BJ (cell line): Measurements from ENCODE around the gene TAF6. TPM values are rescaled to one million over a fixed set of nuclear protein-coding genes. Genes with fewer than 3 reads are reported as not detected.
A peak's percentile ranks its signal among the peaks of the same experiment; 100 is the strongest.

Experiments used
- CTCF ChIA-PET: fragments of 350-600 bp; formaldehyde crosslinking; extraction: SDS; loops from one replicate; lab custom pipeline; 2021; ENCODE audit warnings: antibody characterized with exemption, inconsistent platforms; lab: Yijun Ruan, JAX
- POLR2A ChIA-PET: fragments of 300-600 bp; sonication (Branson Sonifier 250); formaldehyde crosslinking; extraction: SDS; loops from one replicate; lab custom pipeline; 2021; ENCODE audit warnings: antibody characterized with exemption; lab: Charles Lee
- DNase-seq: peaks from one replicate; pipeline ENCODE4 v3.0.0-alpha.2; 2011; ENCODE audit warnings: low read depth
- H3K27me3 ChIP-seq: 2 replicates; pipeline ENCODE4 v1.6.0; 2011; ENCODE audit warnings: low read length; ENCODE audit not compliant: control insufficient read depth, insufficient read depth
- H3K36me3 ChIP-seq: 2 replicates; pipeline ENCODE4 v1.5.1; 2011; ENCODE audit warnings: low read length; ENCODE audit not compliant: control insufficient read depth, insufficient read depth
- H3K4me3 ChIP-seq: 2 replicates; pipeline ENCODE4 v1.5.1; 2011; ENCODE audit warnings: low read depth, mild to moderate bottlenecking, control low read depth, low read length
- polyA plus RNA-seq: library from polyadenylated mRNA; depleted of rRNA; stranded (reverse); fragments of >200 nt; gene quantifications from 2 replicates; pipeline ENCODE4 v1.2.3, GENCODE V29; 2011
- TF ChIP-seq, protein P1 (sequence below): IDR thresholded peaks from 2 replicates; pipeline ENCODE4 v1.5.1; 2011; ENCODE audit warnings: low read depth, mild to moderate bottlenecking, control low read depth, inconsistent platforms, low read length, moderate library complexity; ENCODE audit not compliant: insufficient read depth

TAF6 gene
- polyA plus RNA-seq, 1 experiment = 39.5 TPM

DNA sequence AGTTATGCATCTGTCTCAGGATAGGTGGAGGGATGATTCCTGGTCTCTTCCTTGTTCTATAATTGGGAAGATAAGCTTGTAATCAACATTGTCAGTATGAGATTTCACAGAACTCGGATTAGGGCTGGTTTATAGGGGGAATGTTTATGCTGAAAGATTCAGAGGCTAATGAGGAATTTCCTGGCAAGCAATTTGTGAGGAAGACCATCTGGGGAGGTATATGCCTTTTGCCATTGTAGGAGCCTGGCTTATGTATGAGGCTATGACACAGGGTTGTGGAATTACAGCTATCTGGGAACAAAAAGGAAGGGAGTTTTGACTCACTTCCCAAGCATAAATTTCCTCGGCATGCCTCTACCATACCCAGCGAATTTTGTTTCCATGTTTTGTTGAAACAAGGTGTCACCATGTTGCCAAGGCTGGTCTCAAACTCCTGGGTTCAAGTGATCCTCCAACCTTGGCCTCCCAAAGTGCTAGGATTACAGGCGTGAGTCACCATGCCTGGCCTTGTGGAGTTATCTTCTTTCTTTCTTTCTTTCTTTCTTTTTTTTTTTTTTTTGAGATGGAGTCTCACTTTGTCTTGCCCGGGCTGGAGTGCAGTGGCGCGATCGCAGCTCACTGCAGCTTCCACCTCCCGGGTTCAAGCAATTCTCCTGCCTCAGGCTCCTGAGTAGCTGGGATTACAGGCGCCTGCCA, 32.0 kb downstream of the TAF6 start:
- no peak overlapping the region for H3K4me3 ChIP-seq
- ChIA-PET CTCF (interaction anchor here (1.0 kb wide), 1 partner anchor 41 kb away, joined by 4 read pairs; no protein-coding TSS in a partner anchor), POLR2A (interaction anchor here (0.6 to 0.8 kb wide), 4 partner anchors 13 to 1488 kb away, joined by 3 to 12 read pairs (median 3); partner anchors contain the start of gene AP4M1)

DNA sequence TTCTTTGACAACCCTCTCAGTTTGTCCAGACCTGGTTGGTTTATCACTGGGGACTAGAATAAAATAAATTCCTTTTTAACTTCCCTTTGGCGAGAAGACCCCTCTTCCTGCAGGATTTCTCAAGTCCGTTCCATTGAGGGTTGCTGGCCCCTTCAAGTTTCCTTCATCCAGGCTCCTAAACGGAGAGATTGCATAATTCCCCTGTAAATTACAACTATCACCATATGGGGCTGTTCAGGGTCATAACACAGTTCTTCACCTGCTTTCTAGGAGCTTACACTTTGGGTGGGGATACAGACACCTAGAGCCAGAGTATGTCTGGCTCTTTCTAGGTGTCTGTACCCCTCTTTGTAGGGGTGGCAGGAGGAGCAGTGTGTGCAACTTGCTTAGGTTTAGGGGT, 33.6 kb downstream of the TAF6 start:
- TF ChIP-seq, protein P1, sequence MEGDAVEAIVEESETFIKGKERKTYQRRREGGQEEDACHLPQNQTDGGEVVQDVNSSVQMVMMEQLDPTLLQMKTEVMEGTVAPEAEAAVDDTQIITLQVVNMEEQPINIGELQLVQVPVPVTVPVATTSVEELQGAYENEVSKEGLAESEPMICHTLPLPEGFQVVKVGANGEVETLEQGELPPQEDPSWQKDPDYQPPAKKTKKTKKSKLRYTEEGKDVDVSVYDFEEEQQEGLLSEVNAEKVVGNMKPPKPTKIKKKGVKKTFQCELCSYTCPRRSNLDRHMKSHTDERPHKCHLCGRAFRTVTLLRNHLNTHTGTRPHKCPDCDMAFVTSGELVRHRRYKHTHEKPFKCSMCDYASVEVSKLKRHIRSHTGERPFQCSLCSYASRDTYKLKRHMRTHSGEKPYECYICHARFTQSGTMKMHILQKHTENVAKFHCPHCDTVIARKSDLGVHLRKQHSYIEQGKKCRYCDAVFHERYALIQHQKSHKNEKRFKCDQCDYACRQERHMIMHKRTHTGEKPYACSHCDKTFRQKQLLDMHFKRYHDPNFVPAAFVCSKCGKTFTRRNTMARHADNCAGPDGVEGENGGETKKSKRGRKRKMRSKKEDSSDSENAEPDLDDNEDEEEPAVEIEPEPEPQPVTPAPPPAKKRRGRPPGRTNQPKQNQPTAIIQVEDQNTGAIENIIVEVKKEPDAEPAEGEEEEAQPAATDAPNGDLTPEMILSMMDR = no peak
- Histone ChIP-seq H3K27me3 (no peaks in the 10 kb centered on the region), H3K36me3 (peaks cover 2% of the 10 kb centered on the region), H3K4me3 (no peak overlapping the region)
- ChIA-PET POLR2A (no interaction called here), CTCF (no interaction called here)
- no peak for DNase-seq

More for the DNA sequence above, 32.0 kb downstream of the TAF6 start:
- peaks cover 16% of the 10 kb centered on the region for H3K36me3 ChIP-seq
- no peaks in the 10 kb centered on the region for H3K27me3 ChIP-seq
- TF ChIP-seq, protein P1 = no peak
- peak; percentile 97 for DNase-seq

DNA sequence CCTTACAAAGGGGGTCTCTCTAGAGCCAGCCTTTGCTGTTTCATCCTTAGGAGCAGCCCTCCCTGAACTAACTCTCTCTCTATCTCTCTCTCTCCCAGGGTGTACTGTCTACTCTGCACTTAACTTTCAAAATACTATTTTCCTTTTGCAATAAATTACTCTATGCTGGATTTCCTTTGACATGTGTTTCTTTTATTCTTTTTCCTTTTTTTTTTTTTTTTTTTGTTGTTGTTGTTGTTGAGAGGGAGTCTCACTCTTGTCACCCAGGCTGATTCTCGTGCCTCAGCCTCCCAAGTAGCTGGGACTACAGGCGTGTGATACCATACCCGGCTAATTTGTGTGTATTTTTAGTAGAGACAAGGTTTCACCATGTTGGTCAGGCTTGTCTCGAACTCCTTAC, 36.2 kb downstream of the TAF6 start:
- TF ChIP-seq, protein P1 = no peak
- H3K4me3 ChIP-seq = no peak overlapping the region
- DNase-seq = no peak
- H3K27me3 ChIP-seq = no peaks in the 10 kb centered on the region
- ChIA-PET CTCF (interaction anchor here (0.6 to 1.7 kb wide), 7 partner anchors 12 to 91 kb away, joined by 3 to 6 read pairs (median 3); partner anchors contain the start of gene AP4M1), POLR2A (interaction anchor here (0.7 kb wide), 1 partner anchor 176 kb away, joined by 4 read pairs; no protein-coding TSS in a partner anchor)
- H3K36me3 ChIP-seq = peaks cover 5% of the 10 kb centered on the region; the same call in 1 of the 2 replicates

DNA sequence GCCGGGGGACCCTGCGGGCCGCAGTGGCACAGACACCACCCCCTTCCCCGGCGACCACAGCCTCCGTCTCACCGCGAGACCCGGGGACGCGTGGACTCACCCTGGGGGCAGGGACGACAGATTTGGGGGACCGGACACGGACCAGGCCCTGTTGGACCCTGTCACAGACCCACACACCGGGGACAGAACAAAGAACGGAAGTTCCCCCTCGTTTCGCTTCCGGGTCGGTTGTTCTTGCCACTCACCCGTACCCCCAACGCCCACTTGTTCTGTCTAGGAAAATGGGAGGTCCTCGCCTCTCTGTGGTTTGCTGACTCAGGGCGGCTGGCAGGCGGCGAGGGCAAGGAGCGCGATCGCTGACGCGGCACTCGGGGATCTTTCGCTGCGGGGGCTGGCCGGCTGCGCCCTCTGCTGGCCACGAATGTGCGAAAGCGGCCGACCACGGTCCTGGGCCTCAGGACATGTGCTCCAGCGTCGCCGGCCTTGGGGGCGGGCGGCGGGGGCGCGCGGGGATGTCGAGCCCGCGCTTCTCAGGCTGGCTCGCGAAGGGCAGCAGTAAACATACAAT, 37.5 kb downstream of the TAF6 start, which contains the start of gene ZNF3:
Gene ZNF3, minus strand, starts transcription at position 189 of the 568 bp plus-strand sequence. CDS start 4,366 bp downstream, outside the sequence.
- TF ChIP-seq, protein P1 = peak; percentile 86
- POLR2A ChIA-PET = no interaction called here

More for the DNA sequence above, 37.5 kb downstream of the TAF6 start, which contains the start of gene ZNF3:
- H3K36me3 ChIP-seq = peaks cover 9% of the 10 kb centered on the region
- CTCF ChIA-PET = interaction anchor here (0.7 to 1.7 kb wide), 6 partner anchors 14 to 90 kb away, joined by 3 to 6 read pairs (median 5); no protein-coding TSS in a partner anchor
- peak within 1 kb of the TSS; percentile 99 for H3K4me3 ChIP-seq
- DNase-seq = peak; percentile 92
- no peaks in the 10 kb centered on the region for H3K27me3 ChIP-seq
